HepG2 (cell line): ENCODE data around the gene PTPRD. TPM values are rescaled to one million over a fixed set of nuclear protein-coding genes. Genes with fewer than 3 reads are reported as not detected.

Source experiments
- ATAC-seq: fragments of 200-7000 bp; cut with Tn5 transposase; 3 replicates; pipeline ENCODE4 v1.9.1; 2020; ENCODE audit warnings: mild to moderate bottlenecking, moderate library complexity
- BruUV-seq: library from RNA; stranded (reverse); fragments of 400-500 nt; replicated peaks from 2 replicates; lab custom pipeline; 2021; lab: Mats Ljungman, UMichigan
- CTCF ChIA-PET: fragments of 300-600 bp; formaldehyde crosslinking; extraction: SDS; loops from one replicate; lab custom pipeline; 2021; ENCODE audit warnings: low total read pairs, inconsistent platforms, low intra/inter-chr PET ratio; lab: Yijun Ruan, JAX
- POLR2A ChIA-PET: fragments of 350-600 bp; sonication (Branson Sonifier 250); formaldehyde crosslinking; loops from one replicate; lab custom pipeline; 2020; ENCODE audit warnings: antibody characterized with exemption, inconsistent platforms; lab: Yijun Ruan, JAX
- DNase-seq: peaks from one replicate; pipeline ENCODE4 v3.0.0-alpha.2; 2015; ENCODE audit warnings: low spot score
- FAIRE-seq: peaks from 3 replicates; lab custom pipeline; 2011; peaks lifted over from hg19 to GRCh38; lab: Jason Lieb, UNC
- H2AFZ ChIP-seq: one replicate; pipeline ENCODE4 v1.6.1; 2011; ENCODE audit warnings: low read length, inconsistent platforms
- H3K27ac ChIP-seq: fragments of 300-600 bp; 3 replicates; pipeline ENCODE4 v1.8.0; 2011; ENCODE audit warnings: mixed run types, mild to moderate bottlenecking, mixed read lengths, low read length, inconsistent platforms; ENCODE audit not compliant: insufficient read depth; ENCODE audit errors: extremely low read length
- H3K27me3 ChIP-seq, 2 experiments: fragments of 200-600 bp in 1 of 2; 2 replicates in 1 of 2; 3 replicates in 1 of 2; pipeline versions ENCODE4 v1.6.0 to v1.8.0; 2011; ENCODE audit warnings: low read length in 2 of 2, mild to moderate bottlenecking in 2 of 2, moderate library complexity in 2 of 2, inconsistent platforms in 1 of 2; ENCODE audit not compliant: insufficient read depth in 2 of 2, control insufficient read depth in 1 of 2
- H3K36me3 ChIP-seq, 2 experiments: fragments of 200-600 bp in 1 of 2; replicated peaks in 1 of 2; 2 replicates in 1 of 2; 3 replicates in 1 of 2; pipeline versions ENCODE4 v1.5.1 to v1.8.0; 2011; ENCODE audit warnings: low read length in 2 of 2, inconsistent platforms in 1 of 2; ENCODE audit not compliant: insufficient read depth in 2 of 2, control insufficient read depth in 1 of 2
- H3K4me1 ChIP-seq: 2 replicates; pipeline ENCODE4 v1.5.1; 2012; ENCODE audit warnings: low read length, inconsistent platforms; ENCODE audit not compliant: insufficient read depth
- H3K4me2 ChIP-seq: 2 replicates; pipeline ENCODE4 v1.6.0; 2011; ENCODE audit warnings: low read depth, low read length, inconsistent platforms
- H3K4me3 ChIP-seq, 3 experiments: fragments of 200-600 bp in 1 of 3; sonication (generic), shearing (Covaris generic) in 1 of 3; replicated peaks in 1 of 3; 2 replicates each; pipeline ENCODE4 v1.5.1; 2011 to 2016; ENCODE audit warnings: low read length in 3 of 3, inconsistent platforms in 2 of 3, low read depth in 2 of 3, mild to moderate bottlenecking in 2 of 3, control low read depth in 1 of 3, mixed read lengths in 1 of 3; ENCODE audit not compliant: insufficient read depth in 1 of 3
- H3K79me2 ChIP-seq: one replicate; pipeline ENCODE4 v1.6.1; 2011; ENCODE audit warnings: low read length, inconsistent platforms; ENCODE audit not compliant: insufficient read depth
- H3K9ac ChIP-seq: 2 replicates; pipeline ENCODE4 v1.6.0; 2011; ENCODE audit warnings: mild to moderate bottlenecking, low read depth, low read length, inconsistent platforms; ENCODE audit not compliant: insufficient read depth
- H3K9me3 ChIP-seq: 2 replicates; pipeline ENCODE4 v1.5.1; 2012; ENCODE audit warnings: mild to moderate bottlenecking, low read length
- H4K20me1 ChIP-seq: 2 replicates; pipeline ENCODE4 v1.6.0; 2011; ENCODE audit warnings: inconsistent platforms, mild to moderate bottlenecking, low read length, moderate library complexity; ENCODE audit not compliant: insufficient read depth
- GTF2F1 ChIP-seq: fragments of 150-350 bp; IDR thresholded peaks from 2 replicates; pipeline ENCODE4 v1.6.1; 2014; ENCODE audit warnings: low read length
- HIVEP1 ChIP-seq: sonication (generic); formaldehyde crosslinking; IDR thresholded peaks from 2 replicates; pipeline ENCODE4 v1.4.0; 2020; ENCODE audit warnings: mild to moderate bottlenecking, missing genetic modification reagents
- KDM2A ChIP-seq: sonication (generic); formaldehyde crosslinking; IDR thresholded peaks from 2 replicates; pipeline ENCODE4 v1.4.0; 2020; ENCODE audit warnings: low read depth, missing genetic modification reagents, borderline replicate concordance
- MTA1 ChIP-seq: sonication (generic); formaldehyde crosslinking; IDR thresholded peaks from 2 replicates; pipeline ENCODE4 v1.4.0; 2020; ENCODE audit warnings: missing genetic modification reagents, mild to moderate bottlenecking, borderline replicate concordance
- PCBP1 ChIP-seq: fragments of 200-400 bp; formaldehyde crosslinking; IDR thresholded peaks from 2 replicates; pipeline ENCODE4 v1.6.1; 2017; ENCODE audit warnings: mild to moderate bottlenecking, low read depth, low read length, borderline replicate concordance
- SOX6 ChIP-seq, 2 experiments: fragments of 450-650 bp in 1 of 2; sonication (generic) in 1 of 2; formaldehyde crosslinking in 1 of 2; IDR thresholded peaks; 2 replicates each; pipeline versions ENCODE4 v1.4.0 to v1.6.1; 2017 to 2020; ENCODE audit warnings: antibody characterized with exemption in 1 of 2, mild to moderate bottlenecking in 1 of 2, missing genetic modification reagents in 1 of 2
- STAG1 ChIP-seq: sonication (generic); formaldehyde crosslinking; IDR thresholded peaks from 2 replicates; pipeline ENCODE4 v1.4.0; 2020; ENCODE audit warnings: missing genetic modification reagents
- WIZ ChIP-seq: sonication (generic); formaldehyde crosslinking; IDR thresholded peaks from 2 replicates; pipeline ENCODE4 v1.5.1; 2020; ENCODE audit warnings: mild to moderate bottlenecking, missing genetic modification reagents
- ZNF20 ChIP-seq: sonication (generic); formaldehyde crosslinking; IDR thresholded peaks from 2 replicates; pipeline ENCODE4 v1.4.0; 2020; ENCODE audit warnings: mild to moderate bottlenecking, moderate library complexity, missing genetic modification reagents
- ZNF263 ChIP-seq: sonication (generic); formaldehyde crosslinking; IDR thresholded peaks from 2 replicates; pipeline ENCODE4 v1.4.0; 2020; ENCODE audit warnings: missing genetic modification reagents
- ZNF552 ChIP-seq: sonication (generic); formaldehyde crosslinking; IDR thresholded peaks from 2 replicates; pipeline ENCODE4 v1.9.0; 2022; ENCODE audit warnings: missing genetic modification reagents, mild to moderate bottlenecking, borderline replicate concordance
- ZNF616 ChIP-seq: sonication (generic); formaldehyde crosslinking; IDR thresholded peaks from 2 replicates; pipeline ENCODE4 v1.5.0; 2020; ENCODE audit warnings: low read depth, mild to moderate bottlenecking, missing genetic modification reagents
- WGBS: methylation state at CpG from one replicate; pipeline ENCODE4 v1.1.6; 2017; ENCODE audit warnings: low lambda C conversion rate; 5-methylcytosine and 5-hydroxymethylcytosine counted together
- in situ Hi-C: cut with HindIII; loops from 2 replicates; pipeline ENCODE4 v1.10.0; 2017; ENCODE audit warnings: low pct_unique_long_range_greater_than_20kb; ENCODE audit not compliant: extremely low pct_ligation_motif_present
- intact Hi-C: fragments of 100-400 bp; cut with micrococcal nuclease; formaldehyde crosslinking; loops from one replicate; pipeline ENCODE4 v1.10.0; 2022; ENCODE audit not compliant: unreplicated experiment
- polyA plus RNA-seq, 8 experiments: library from polyadenylated mRNA; depleted of rRNA in 3 of 8; stranded (reverse) in 7 of 8; unstranded in 1 of 8; fragments of >200 nt; fragmentation: Illumina TruSeq in 4 of 8; extraction: Trizol in 4 of 8; gene quantifications; 2 replicates each; pipeline versions ENCODE4 v1.2.1 to v1.2.3, GENCODE V29; 2011 to 2016; ENCODE audit warnings: low read depth in 4 of 8, missing spikeins in 1 of 8, mixed read lengths in 1 of 8; ENCODE audit not compliant: insufficient read depth in 1 of 8
- total RNA-seq, 5 experiments: library from RNA; depleted of rRNA; stranded (reverse); fragments of >200 nt; fragmentation: Illumina TruSeq; extraction: Trizol; gene quantifications; 2 replicates each; pipeline ENCODE4 v1.2.3, GENCODE V29; 2016; ENCODE audit warnings: low read depth in 1 of 5
- TF ChIP-seq, protein P1 (sequence below): sonication (generic); formaldehyde crosslinking; IDR thresholded peaks from 2 replicates; pipeline ENCODE4 v1.4.0; 2020; ENCODE audit warnings: mild to moderate bottlenecking, missing genetic modification reagents
- TF ChIP-seq, protein P2 (sequence below): sonication (generic); formaldehyde crosslinking; IDR thresholded peaks from 2 replicates; pipeline ENCODE4 v1.4.0; 2020; ENCODE audit warnings: missing genetic modification reagents, mild to moderate bottlenecking, borderline replicate concordance
- TF ChIP-seq, protein P3 (sequence below), 2 experiments: sonication (generic) in 1 of 2; formaldehyde crosslinking in 1 of 2; IDR thresholded peaks; 2 replicates each; pipeline versions ENCODE4 v1.4.0 to v1.6.1; 2018 to 2020; ENCODE audit warnings: missing genetic modification reagents in 2 of 2, borderline replicate concordance in 1 of 2, low read depth in 1 of 2, mild to moderate bottlenecking in 1 of 2, missing biosample characterization in 1 of 2

Gene PTPRD
- total and polyA plus RNA-seq, 2 of the 13 experiments (the other 11 are each of a cell fraction or from before 2014, with no cell fraction given): 0.05 TPM; not detected in 1

DNA sequence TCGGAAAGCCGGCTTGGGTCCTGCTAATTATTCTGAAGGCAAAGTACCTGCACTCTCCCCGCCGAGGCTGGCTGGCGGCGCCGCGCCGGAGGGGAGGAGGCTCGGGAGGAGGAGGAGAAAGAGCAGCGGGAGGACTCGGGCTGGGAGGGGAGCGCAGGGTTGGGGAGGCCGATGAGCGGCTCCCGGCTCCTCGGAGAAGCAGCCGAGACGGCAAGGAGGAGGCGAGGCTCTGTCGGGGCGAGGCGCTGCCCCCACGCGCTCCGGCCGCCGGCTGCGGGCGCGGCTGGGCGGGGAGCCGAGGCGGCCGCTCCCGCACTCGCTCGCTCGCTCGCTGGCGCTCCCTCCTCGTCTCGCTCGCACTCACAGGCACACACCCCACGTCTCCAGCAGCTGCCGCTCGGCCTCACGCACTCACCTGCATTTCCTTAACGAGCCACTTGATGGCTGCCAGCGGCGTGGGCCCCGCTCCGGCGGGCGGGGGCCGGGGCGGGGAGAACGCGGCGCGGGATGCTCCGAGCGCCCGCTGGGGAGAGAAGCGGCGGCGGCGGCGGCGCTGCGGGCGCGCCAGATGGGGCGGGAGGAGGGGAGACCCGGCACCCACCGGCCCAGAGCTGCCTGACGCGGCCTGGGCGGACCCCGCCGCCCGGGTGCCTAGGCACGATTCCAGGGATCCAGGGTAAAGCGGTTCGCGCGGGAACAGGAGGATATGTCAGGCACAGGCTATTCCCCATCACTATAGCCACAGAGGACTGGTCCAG lies at the start of gene PTPRD (continued):
- TF ChIP-seq, protein P1, sequence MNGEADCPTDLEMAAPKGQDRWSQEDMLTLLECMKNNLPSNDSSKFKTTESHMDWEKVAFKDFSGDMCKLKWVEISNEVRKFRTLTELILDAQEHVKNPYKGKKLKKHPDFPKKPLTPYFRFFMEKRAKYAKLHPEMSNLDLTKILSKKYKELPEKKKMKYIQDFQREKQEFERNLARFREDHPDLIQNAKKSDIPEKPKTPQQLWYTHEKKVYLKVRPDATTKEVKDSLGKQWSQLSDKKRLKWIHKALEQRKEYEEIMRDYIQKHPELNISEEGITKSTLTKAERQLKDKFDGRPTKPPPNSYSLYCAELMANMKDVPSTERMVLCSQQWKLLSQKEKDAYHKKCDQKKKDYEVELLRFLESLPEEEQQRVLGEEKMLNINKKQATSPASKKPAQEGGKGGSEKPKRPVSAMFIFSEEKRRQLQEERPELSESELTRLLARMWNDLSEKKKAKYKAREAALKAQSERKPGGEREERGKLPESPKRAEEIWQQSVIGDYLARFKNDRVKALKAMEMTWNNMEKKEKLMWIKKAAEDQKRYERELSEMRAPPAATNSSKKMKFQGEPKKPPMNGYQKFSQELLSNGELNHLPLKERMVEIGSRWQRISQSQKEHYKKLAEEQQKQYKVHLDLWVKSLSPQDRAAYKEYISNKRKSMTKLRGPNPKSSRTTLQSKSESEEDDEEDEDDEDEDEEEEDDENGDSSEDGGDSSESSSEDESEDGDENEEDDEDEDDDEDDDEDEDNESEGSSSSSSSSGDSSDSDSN (CRISPR knock-in tag): peak; percentile 18; the same call in 1 of the 2 replicates
- TF ChIP-seq GTF2F1: no peak
- peak; percentile 97 for TF ChIP-seq ZNF263 (CRISPR knock-in tag)
- no peak for TF ChIP-seq WIZ
- TF ChIP-seq, all 625 proteins: peak for 7

DNA sequence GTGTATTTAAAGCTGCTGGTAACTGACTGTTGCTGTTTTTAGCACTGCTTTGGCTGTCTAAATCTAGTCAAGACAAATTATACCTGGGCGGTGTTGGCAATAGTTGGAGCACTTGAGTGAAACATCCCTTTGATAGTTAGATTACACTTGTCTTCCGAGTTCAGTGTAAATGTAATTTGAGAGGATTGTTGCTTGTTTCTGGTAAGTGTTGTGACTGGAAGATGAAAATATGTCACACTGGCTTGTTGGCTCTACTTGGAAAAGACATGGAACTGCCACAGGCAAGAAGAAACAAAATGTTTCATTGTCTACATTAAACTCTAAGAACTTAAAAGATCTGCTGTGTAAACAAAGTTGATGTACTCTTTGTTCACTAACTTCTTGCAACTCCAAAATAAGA lies 49.2 kb upstream of the PTPRD start:
- Histone ChIP-seq H4K20me1 (no peaks in the 10 kb centered on the region), H3K36me3 (no peaks in the 10 kb centered on the region), H3K27me3 (no peaks in the 10 kb centered on the region), H3K79me2 (no peaks in the 10 kb centered on the region), H2AFZ (no peak overlapping the region), H3K9ac (no peak overlapping the region), H3K9me3 (peaks cover 19% of the 10 kb centered on the region), H3K4me1 (no peaks in the 10 kb centered on the region), H3K4me3 (no peak overlapping the region), H3K4me2 (no peak overlapping the region), H3K27ac (no peak overlapping the region)
- ChIA-PET POLR2A (no interaction called here), CTCF (no interaction called here)
- WGBS: 0% methylated on average over 2 of the region's 2 CpGs
- ATAC-seq (no peak), FAIRE-seq (no peak), DNase-seq (no peak)
- in situ Hi-C loops: no loop called here
- intact Hi-C loops: no loop called here
- BruUV-seq: no TSS peak
- no peak for TF ChIP-seq ZNF552 (CRISPR knock-in tag)
- TF ChIP-seq ZNF616 (CRISPR knock-in tag): no peak
- no peak for TF ChIP-seq KDM2A
- TF ChIP-seq ZNF20 (CRISPR knock-in tag): no peak
- no peak for TF ChIP-seq SOX6 (IDR thresholded peaks at IDR 0.05)
- TF ChIP-seq SOX6 (CRISPR knock-in tag; IDR thresholded peaks at IDR 0.05): no peak
- no peak for TF ChIP-seq STAG1 (CRISPR knock-in tag)
- no peak for TF ChIP-seq HIVEP1 (CRISPR knock-in tag)
- no peak for TF ChIP-seq MTA1 (CRISPR knock-in tag)
- no peak for TF ChIP-seq PCBP1
- TF ChIP-seq, protein P2, sequence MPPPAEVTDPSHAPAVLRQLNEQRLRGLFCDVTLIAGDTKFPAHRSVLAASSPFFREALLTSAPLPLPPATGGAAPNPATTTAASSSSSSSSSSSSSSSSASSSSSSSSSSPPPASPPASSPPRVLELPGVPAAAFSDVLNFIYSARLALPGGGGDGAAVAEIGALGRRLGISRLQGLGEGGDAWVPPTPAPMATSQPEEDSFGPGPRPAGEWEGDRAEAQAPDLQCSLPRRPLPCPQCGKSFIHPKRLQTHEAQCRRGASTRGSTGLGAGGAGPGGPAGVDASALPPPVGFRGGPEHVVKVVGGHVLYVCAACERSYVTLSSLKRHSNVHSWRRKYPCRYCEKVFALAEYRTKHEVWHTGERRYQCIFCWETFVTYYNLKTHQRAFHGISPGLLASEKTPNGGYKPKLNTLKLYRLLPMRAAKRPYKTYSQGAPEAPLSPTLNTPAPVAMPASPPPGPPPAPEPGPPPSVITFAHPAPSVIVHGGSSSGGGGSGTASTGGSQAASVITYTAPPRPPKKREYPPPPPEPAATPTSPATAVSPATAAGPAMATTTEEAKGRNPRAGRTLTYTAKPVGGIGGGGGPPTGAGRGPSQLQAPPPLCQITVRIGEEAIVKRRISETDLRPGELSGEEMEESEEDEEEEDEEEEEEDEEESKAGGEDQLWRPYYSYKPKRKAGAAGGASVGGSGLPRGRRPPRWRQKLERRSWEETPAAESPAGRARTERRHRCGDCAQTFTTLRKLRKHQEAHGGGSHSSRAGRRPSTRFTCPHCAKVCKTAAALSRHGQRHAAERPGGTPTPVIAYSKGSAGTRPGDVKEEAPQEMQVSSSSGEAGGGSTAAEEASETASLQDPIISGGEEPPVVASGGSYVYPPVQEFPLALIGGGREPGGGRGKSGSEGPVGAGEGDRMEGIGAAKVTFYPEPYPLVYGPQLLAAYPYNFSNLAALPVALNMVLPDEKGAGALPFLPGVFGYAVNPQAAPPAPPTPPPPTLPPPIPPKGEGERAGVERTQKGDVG (CRISPR knock-in tag): no peak
- TF ChIP-seq, protein P3, sequence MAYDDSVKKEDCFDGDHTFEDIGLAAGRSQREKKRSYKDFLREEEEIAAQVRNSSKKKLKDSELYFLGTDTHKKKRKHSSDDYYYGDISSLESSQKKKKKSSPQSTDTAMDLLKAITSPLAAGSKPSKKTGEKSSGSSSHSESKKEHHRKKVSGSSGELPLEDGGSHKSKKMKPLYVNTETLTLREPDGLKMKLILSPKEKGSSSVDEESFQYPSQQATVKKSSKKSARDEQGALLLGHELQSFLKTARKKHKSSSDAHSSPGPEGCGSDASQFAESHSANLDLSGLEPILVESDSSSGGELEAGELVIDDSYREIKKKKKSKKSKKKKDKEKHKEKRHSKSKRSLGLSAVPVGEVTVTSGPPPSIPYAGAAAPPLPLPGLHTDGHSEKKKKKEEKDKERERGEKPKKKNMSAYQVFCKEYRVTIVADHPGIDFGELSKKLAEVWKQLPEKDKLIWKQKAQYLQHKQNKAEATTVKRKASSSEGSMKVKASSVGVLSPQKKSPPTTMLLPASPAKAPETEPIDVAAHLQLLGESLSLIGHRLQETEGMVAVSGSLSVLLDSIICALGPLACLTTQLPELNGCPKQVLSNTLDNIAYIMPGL (CRISPR knock-in tag; IDR thresholded peaks at IDR 0.05; ENCODE audit: borderline replicate concordance in 1 of 2, low read depth in 1 of 2): no peak
